ENCODE results near the gene RASA2.
A peak's percentile ranks its signal among the peaks of the same experiment; 100 is the strongest.
"Not testable (repeated sequence)": the region's sequence is repeated elsewhere in the genome, so short reads cannot be mapped to it uniquely, and the experiment has no call there.

Gene RASA2

DNA sequence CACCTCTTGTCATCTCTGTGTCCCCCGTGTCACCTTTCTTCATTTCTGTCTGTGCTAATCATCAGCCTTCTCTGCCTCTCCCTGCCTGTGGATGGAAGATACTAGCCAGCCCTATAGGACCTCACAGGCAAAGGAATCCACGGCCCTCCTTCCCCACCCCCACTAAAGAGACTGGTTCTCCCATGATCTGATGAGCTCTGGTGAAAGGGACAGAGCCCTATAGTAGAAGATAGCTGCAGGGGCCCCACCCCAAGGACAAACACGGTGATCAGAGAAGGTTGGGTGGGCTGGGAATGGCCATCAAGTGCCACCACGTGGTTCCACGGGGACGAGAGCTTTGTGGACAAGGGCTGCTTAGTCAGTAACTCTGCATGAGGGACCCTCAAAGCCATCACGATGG is 27.8 kb upstream of the RASA2 start:
- no peak for DNase-seq (ENCODE audit: low spot score)

GRCh38 chr3:141460097-141460704 is 26.6 kb upstream of the RASA2 start:
- peak; percentile 82 for DNase-seq (ENCODE audit: low spot score)

- no peak for DNase-seq (ENCODE audit: low spot score)
Measured at GRCh38 chr3:141462176-141462859, 24.5 kb upstream of the RASA2 start.

GRCh38 chr3:141465221-141465620 is 21.6 kb upstream of the RASA2 start:
- DNase-seq (ENCODE audit: low spot score), result no peak

DNA sequence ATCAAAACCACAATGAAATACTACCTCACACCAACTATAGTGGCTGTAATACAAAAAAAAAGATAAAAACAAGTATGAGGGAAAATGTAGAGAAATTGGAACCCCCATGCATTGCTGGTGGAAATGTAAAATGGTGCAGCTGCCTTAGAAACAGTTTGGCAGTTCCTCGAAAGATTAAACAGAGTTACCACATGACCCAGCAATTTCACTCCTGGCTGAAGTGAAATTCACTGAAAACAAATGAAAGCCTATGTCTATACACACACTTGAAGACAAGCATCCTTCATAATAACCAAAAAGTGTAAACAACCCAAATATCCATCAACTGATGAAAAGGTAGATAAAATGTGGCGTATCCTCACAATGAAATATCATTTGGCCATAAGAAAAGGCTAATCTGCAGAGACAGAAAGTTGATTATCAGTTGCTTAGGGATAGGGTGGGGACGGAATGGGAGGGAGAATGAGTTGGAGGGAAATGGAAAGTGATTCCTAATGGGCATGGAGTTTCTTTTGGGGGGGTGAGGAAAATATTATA is 20.1 kb upstream of the RASA2 start:
- no peak for DNase-seq (ENCODE audit: low spot score)

- DNase-seq (ENCODE audit: low spot score), result no peak
Measured at GRCh38 chr3:141469720-141470119, 17.1 kb upstream of the RASA2 start.

DNA sequence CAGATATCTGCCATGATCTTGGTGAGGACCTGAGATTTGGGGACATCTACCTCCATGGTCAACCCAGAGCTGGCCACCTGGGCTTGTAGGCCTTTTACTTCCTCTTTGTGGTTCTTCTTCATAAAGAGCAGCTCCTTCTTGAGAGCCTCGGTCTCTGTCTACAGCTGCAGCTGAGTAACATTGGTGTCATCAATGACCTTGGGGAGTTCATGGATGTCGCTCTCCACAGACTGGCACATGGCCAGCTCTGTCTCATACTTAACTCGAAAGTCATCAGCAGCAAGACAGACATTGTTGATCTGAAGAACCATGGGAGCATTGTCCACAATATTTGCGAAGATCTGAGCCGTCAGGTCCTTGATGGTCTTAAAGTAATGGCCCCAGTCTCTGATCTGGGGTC is 15.7 kb upstream of the RASA2 start:
- DNase-seq (ENCODE audit: low spot score), result no peak

DNA sequence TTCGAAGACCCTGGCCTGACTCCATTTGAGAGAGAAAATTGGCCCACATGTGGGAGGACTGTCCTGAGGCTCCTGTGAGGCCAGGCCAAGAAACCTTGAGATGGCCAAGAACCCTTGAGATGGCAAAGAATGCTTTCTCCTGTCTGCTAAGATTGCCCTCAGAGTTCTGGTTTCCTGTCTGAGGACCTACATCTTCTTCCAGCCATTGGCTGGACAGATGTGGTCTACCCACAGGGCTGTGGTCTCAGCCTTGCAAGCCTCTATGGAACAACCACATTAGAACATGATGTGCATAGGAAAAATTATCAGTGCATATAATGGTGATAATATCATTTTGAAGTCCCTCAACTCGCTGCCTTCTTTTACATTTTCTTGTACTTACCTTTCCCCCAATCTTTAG is 10.8 kb upstream of the RASA2 start:
- DNase-seq (ENCODE audit: low spot score), result no peak

DNA sequence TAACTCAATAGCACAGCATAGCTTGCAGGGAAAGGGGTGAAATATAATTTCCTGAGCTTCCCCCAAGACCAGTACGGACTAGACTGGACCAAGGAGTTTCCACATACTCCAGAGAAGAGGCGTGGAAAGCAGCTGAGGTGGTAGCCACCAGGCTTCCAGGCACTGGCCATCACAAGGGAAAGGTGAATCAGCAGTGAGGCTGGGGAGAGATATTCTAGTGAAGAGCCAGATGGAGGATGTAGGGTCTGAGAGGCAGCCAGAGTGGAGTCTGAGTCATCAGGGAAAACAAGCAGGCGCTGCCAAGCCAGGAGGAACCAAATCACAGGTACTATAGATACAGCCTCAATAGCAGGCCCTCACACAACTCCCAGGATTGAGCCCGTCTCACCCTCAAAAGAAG is 9.6 kb upstream of the RASA2 start:
- DNase-seq (ENCODE audit: low spot score), result no peak

GRCh38 chr3:141478139-141478538 is 8.7 kb upstream of the RASA2 start:
- no peak for DNase-seq (ENCODE audit: low spot score)

DNA sequence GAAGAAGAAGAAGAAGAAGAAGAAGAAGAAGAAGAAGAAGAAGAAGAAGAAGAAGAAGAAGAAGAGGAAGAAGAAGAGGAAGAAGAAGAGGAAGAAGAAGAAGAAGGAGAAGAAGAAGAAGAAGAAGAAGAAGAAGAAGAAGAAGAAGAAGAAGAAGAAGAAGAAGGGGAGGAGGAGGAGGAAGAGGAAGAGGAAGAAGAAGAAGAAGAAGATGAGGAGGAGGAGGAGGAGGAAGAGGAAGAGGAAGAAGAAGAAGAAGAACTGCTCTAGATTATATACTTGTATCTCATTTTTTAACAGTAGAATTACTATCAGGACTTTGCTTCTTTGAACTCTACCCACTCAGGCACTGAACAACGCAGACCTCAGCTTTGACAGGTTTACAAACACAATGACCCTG is 8.0 kb upstream of the RASA2 start:
- not testable (repeated sequence) for DNase-seq (ENCODE audit: low spot score)

DNA sequence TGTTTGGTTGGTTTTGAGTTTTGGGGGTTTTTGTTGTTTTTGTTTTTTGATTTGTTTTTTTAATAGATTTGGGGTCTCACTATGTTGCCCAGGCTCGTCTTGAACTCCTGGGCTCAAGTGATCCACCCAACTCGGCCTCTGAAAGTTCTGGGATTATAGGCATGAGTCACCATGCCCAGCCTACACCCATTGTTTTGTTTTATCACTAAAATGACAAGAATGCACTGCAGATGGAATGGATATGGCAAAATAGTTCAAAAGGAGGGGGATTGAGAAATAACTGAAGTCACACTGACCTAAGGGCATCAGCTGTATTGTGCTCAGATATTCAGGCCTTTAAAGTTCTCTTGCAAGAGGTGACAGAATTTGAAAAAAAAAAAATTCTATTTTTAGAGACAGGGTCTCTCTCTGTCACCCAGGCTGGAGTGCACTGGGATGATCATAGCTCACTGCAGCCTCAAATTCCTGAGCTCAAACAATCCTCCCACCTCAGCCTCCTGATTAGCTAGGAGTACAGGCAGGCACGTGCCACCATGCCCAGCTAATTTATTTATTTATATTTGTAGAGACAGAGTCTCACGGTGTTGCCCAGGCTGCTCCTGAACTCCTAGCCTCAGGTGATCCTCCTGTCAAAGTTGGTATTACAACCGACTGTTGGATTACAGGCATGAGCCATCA is 4.4 kb upstream of the RASA2 start:
- DNase-seq (ENCODE audit: low spot score), result no peak

GRCh38 chr3:141484701-141485287 is 2.0 kb upstream of the RASA2 start:
- DNase-seq (ENCODE audit: low spot score), result no peak

- DNase-seq (ENCODE audit: low spot score), result peak; percentile 18
Measured at GRCh38 chr3:141485641-141486495, 959 bp upstream of the RASA2 start.

GRCh38 chr3:141486496-141486745 is 406 bp upstream of the RASA2 start:
- DNase-seq (ENCODE audit: low spot score), result no peak

DNA sequence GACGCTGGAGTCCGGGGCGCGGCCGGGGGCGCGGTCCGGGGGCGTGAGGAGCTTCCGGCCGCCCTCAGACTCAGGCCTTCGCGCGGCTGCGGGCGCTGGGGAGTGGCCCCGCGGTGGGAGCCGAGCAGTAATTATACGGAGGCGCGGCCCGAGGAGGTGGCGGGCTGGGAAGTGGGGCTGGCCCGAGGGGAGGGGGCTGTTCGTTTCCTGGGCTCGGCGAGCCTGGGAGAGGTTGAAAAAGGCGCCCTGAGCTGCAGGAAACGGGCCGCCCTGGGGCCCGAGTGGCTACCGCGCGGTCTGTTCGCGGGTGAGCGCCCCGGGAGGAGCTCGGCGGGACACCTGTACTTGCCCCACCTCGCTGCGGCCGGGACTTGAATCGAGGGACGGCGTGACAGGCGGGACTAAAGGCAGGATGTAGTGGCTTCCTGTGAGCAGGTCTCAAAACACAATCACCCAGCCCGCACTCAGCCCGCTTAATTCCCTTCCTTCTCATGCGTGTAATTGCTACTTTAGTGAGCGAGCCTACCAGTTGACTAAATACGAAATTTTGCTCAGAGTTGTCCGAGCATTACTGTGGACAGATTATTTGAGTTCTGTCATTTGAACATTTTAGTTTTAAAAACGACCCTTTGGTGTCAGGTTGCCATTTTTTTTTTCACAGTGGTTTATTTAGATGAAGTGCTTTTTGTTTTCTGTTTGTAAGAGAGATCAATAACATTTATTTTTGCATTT is 860 bp downstream of the RASA2 start:
- DNase-seq (ENCODE audit: low spot score), result peak; percentile 78

- DNase-seq (ENCODE audit: low spot score), result no peak
Measured at GRCh38 chr3:141489203-141489602, 2.4 kb downstream of the RASA2 start.

GRCh38 chr3:141491081-141491480 is 4.3 kb downstream of the RASA2 start:
- DNase-seq (ENCODE audit: low spot score), result no peak

- DNase-seq (ENCODE audit: low spot score), result no peak
Measured at GRCh38 chr3:141491929-141492328, 5.1 kb downstream of the RASA2 start.

DNA sequence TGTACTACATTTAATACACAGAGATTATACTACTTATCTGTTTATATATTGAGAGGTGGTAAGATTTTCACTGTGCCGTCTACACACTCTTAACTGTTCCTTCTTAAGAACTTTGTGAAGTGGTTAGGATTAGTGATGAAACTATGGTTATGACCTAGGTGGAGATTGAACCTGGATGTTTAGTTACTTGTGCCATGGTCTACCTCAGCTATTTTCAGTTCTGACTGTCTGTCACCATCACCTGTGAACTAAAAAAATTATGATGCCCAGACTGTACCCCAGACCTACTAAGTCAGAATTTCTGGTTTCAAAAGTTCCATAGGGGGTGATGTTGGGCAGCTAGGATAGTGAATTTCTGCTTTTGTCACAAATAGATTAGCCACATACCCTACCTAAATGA is 6.4 kb downstream of the RASA2 start:
- DNase-seq (ENCODE audit: low spot score), result no peak

- DNase-seq (ENCODE audit: low spot score), result not testable (repeated sequence)
Measured at GRCh38 chr3:141497589-141497988, 10.8 kb downstream of the RASA2 start.

All from germinal center (tissue), 1 donor.